ENCODE measurements around the gene PIAS1. TPM values are rescaled to one million over a fixed set of nuclear protein-coding genes. Genes with fewer than 3 reads are reported as not detected.

Gene PIAS1
- total and polyA plus RNA-seq, 9 of the 15 experiments (the other 6 are each of a cell fraction or from before 2014, with no cell fraction given) = 18.0 to 59.1 (median 28.5) TPM

DNA sequence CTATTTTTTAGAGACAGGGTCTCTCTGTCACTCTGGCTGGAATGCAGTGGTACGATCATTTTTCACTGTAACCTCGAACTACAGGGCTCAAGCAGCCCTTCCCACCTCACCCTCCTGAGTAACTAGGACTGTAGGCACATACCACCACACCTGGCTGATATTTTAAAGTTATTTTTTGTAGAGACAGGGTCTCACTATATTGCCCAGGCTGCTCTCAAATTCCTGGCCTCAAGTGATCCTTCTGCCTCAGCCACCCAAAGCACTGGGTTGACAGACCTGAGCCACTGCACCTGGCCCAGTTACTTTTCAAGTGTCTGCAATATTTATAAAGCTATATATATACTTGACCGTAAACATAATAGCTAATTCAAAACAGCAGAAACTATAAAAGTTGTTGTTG lies 75.0 kb downstream of the PIAS1 start:
- intact Hi-C loops (cut with micrococcal nuclease) (no loop called here), in situ Hi-C loops (cut with MboI) (no loop called here)
- BruUV-seq (replicated peaks) = no TSS peak
- Histone ChIP-seq H3K79me2 (ENCODE audit: control insufficient read depth, insufficient read depth, low read length) (peaks cover 28% of the 10 kb centered on the region), H3K4me2 (ENCODE audit: insufficient read depth, low read length) (no peak overlapping the region), H3K9ac (ENCODE audit: insufficient read depth in 1 of 2, low read depth in 2 of 2, low read length in 2 of 2) (no peak overlapping the region), H3K27ac (ENCODE audit: extremely low read depth, low read depth, low read length) (no peak overlapping the region), H3K36me3 (ENCODE audit: control insufficient read depth, insufficient read depth, low read length) (no peaks in the 10 kb centered on the region), H3K9me3 (replicated peaks; ENCODE audit: control insufficient read depth, insufficient read depth, low read depth, low read length) (no peaks in the 10 kb centered on the region), H3K9me1 (ENCODE audit: control insufficient read depth, insufficient read depth, low read length) (no peaks in the 10 kb centered on the region), H2AFZ (ENCODE audit: low read depth, low read length) (no peak overlapping the region), H3K27me3 (ENCODE audit: control insufficient read depth in 2 of 2, insufficient read depth in 2 of 2, low read length in 2 of 2) (no peaks in the 10 kb centered on the region), H3K4me3 (no peak overlapping the region), H4K20me1 (replicated peaks; ENCODE audit: control insufficient read depth, insufficient read depth, low read length) (no peaks in the 10 kb centered on the region), H3K4me1 (replicated peaks in 1 of 2; ENCODE audit: control insufficient read depth in 2 of 2, insufficient read depth in 2 of 2, low read length in 2 of 2) (no peaks in the 10 kb centered on the region)
- CTCF ChIA-PET (ENCODE audit: low intra/inter-chr PET ratio) = no interaction called here
- ATAC-seq = no peak
- WGBS (ENCODE audit: insufficient coverage, low coverage, missing lambda C conversion rate) = 90% methylated on average over 3 of the region's 3 CpGs
- POLR2A ChIA-PET = no interaction called here
- no peak for DNase-seq (ENCODE audit: extremely low read depth in 1 of 4, low spot score in 3 of 4)
- no peak for FAIRE-seq
- TF ChIP-seq ERF (CRISPR knock-in tag; IDR thresholded peaks at IDR 0.05) (no peak), EWSR1 (IDR thresholded peaks at IDR 0.05; ENCODE audit: borderline replicate concordance, low read depth, partially characterized antibody) (no peak), ZNF263 (CRISPR knock-in tag; IDR thresholded peaks at IDR 0.05; ENCODE audit: borderline replicate concordance) (no peak)

DNA sequence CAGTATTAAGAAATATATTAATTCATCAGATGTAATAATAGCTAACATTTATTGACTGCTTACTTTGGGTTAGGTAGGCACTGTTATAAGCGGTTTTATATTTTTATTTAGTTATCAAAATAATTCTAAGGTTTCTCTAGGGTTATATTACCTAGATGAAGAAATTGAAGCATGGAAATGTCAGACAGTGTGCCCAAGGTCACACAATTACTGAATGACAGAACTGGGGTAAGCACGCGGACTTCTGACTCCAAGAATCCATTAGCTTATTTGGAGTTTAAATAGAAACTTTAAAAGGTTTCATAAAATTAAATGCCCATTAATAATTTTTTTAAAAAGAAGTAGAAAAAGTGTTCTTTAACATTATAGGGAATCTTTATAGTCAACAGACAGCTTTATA lies 76.7 kb downstream of the PIAS1 start:
- Histone ChIP-seq H4K20me1 (replicated peaks; ENCODE audit: control insufficient read depth, insufficient read depth, low read length) (no peaks in the 10 kb centered on the region), H3K4me3 (no peak overlapping the region), H3K27ac (ENCODE audit: extremely low read depth, low read depth, low read length) (no peak overlapping the region), H3K79me2 (ENCODE audit: control insufficient read depth, insufficient read depth, low read length) (peaks cover 15% of the 10 kb centered on the region; the same call in 2 of the 3 replicates), H3K36me3 (ENCODE audit: control insufficient read depth, insufficient read depth, low read length) (no peaks in the 10 kb centered on the region), H2AFZ (ENCODE audit: low read depth, low read length) (no peak overlapping the region), H3K4me2 (ENCODE audit: insufficient read depth, low read length) (no peak overlapping the region), H3K9ac (ENCODE audit: insufficient read depth in 1 of 2, low read depth in 2 of 2, low read length in 2 of 2) (no peak overlapping the region), H3K4me1 (replicated peaks in 1 of 2; ENCODE audit: control insufficient read depth in 2 of 2, insufficient read depth in 2 of 2, low read length in 2 of 2) (no peaks in the 10 kb centered on the region), H3K9me3 (replicated peaks; ENCODE audit: control insufficient read depth, insufficient read depth, low read depth, low read length) (no peaks in the 10 kb centered on the region), H3K27me3 (ENCODE audit: control insufficient read depth in 2 of 2, insufficient read depth in 2 of 2, low read length in 2 of 2) (no peaks in the 10 kb centered on the region), H3K9me1 (ENCODE audit: control insufficient read depth, insufficient read depth, low read length) (no peaks in the 10 kb centered on the region)
- DNase-seq (ENCODE audit: extremely low read depth in 1 of 4, low spot score in 3 of 4) (no peak), ATAC-seq (no peak), FAIRE-seq (no peak)
- no TSS peak for BruUV-seq (replicated peaks)
- ChIA-PET POLR2A (interaction anchor here (0.6 to 1.5 kb wide), 2 partner anchors 17 to 180 kb away, joined by 3 read pairs; no protein-coding TSS in a partner anchor), CTCF (ENCODE audit: low intra/inter-chr PET ratio) (no interaction called here)
- TF ChIP-seq, protein P1, sequence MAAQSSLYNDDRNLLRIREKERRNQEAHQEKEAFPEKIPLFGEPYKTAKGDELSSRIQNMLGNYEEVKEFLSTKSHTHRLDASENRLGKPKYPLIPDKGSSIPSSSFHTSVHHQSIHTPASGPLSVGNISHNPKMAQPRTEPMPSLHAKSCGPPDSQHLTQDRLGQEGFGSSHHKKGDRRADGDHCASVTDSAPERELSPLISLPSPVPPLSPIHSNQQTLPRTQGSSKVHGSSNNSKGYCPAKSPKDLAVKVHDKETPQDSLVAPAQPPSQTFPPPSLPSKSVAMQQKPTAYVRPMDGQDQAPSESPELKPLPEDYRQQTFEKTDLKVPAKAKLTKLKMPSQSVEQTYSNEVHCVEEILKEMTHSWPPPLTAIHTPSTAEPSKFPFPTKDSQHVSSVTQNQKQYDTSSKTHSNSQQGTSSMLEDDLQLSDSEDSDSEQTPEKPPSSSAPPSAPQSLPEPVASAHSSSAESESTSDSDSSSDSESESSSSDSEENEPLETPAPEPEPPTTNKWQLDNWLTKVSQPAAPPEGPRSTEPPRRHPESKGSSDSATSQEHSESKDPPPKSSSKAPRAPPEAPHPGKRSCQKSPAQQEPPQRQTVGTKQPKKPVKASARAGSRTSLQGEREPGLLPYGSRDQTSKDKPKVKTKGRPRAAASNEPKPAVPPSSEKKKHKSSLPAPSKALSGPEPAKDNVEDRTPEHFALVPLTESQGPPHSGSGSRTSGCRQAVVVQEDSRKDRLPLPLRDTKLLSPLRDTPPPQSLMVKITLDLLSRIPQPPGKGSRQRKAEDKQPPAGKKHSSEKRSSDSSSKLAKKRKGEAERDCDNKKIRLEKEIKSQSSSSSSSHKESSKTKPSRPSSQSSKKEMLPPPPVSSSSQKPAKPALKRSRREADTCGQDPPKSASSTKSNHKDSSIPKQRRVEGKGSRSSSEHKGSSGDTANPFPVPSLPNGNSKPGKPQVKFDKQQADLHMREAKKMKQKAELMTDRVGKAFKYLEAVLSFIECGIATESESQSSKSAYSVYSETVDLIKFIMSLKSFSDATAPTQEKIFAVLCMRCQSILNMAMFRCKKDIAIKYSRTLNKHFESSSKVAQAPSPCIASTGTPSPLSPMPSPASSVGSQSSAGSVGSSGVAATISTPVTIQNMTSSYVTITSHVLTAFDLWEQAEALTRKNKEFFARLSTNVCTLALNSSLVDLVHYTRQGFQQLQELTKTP (IDR thresholded peaks at IDR 0.05; ENCODE audit: low read depth in 1 of 2, partially characterized antibody in 2 of 2) = no peak
- TF ChIP-seq SIN3A (IDR thresholded peaks at IDR 0.05; ENCODE audit: borderline replicate concordance in 2 of 2, control insufficient read depth in 1 of 2, low read depth in 2 of 2, low read length in 2 of 2) (no peak), SP2 (IDR thresholded peaks at IDR 0.05; ENCODE audit: extremely low read depth, low read depth, low read length, poor library complexity, severe bottlenecking) (no peak), DMBX1 (CRISPR knock-in tag; IDR thresholded peaks at IDR 0.05; ENCODE audit: borderline replicate concordance) (no peak), NRF1 (conservative IDR thresholded peaks at IDR 0.05 in 1 of 2, IDR thresholded peaks at IDR 0.05 in 1 of 2) (no peak), ETV5 (CRISPR knock-in tag; IDR thresholded peaks at IDR 0.05; ENCODE audit: low read depth) (no peak), SIN3B (IDR thresholded peaks at IDR 0.05; ENCODE audit: low read depth) (no peak)
- intact Hi-C loops (cut with micrococcal nuclease) (no loop called here), in situ Hi-C loops (cut with MboI) (no loop called here)
- 100% methylated on average over 3 of the region's 3 CpGs for WGBS (ENCODE audit: insufficient coverage, low coverage, missing lambda C conversion rate)

Measured in K562 (cell line).